ENCODE results near the gene KIRREL3. TPM values are rescaled to one million over a fixed set of nuclear protein-coding genes. Genes with fewer than 3 reads are reported as not detected.

KIRREL3 gene
- polyA plus RNA-seq, 2 of the 4 experiments (the other 2 are of a cell fraction) = 3.0 to 11.0 TPM

- no peak for TF ChIP-seq FOXS1 (CRISPR knock-in tag; IDR thresholded peaks at IDR 0.05)
- TF ChIP-seq, protein P1, sequence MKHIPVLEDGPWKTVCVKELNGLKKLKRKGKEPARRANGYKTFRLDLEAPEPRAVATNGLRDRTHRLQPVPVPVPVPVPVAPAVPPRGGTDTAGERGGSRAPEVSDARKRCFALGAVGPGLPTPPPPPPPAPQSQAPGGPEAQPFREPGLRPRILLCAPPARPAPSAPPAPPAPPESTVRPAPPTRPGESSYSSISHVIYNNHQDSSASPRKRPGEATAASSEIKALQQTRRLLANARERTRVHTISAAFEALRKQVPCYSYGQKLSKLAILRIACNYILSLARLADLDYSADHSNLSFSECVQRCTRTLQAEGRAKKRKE (CRISPR knock-in tag; IDR thresholded peaks at IDR 0.05; ENCODE audit: low read depth) = no peak
- TF ChIP-seq JUNB (IDR thresholded peaks at IDR 0.05) = no peak
- no peak for TF ChIP-seq HES2 (IDR thresholded peaks at IDR 0.05)
- TF ChIP-seq RCOR1 (IDR thresholded peaks at IDR 0.05; ENCODE audit: low read depth, low read length) = no peak
- TF ChIP-seq, protein P2, sequence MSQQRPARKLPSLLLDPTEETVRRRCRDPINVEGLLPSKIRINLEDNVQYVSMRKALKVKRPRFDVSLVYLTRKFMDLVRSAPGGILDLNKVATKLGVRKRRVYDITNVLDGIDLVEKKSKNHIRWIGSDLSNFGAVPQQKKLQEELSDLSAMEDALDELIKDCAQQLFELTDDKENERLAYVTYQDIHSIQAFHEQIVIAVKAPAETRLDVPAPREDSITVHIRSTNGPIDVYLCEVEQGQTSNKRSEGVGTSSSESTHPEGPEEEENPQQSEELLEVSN (IDR thresholded peaks at IDR 0.05; ENCODE audit: borderline replicate concordance, low read depth) = no peak
- no peak for TF ChIP-seq ZC3H11A (IDR thresholded peaks at IDR 0.05)
- TF ChIP-seq, protein P3, sequence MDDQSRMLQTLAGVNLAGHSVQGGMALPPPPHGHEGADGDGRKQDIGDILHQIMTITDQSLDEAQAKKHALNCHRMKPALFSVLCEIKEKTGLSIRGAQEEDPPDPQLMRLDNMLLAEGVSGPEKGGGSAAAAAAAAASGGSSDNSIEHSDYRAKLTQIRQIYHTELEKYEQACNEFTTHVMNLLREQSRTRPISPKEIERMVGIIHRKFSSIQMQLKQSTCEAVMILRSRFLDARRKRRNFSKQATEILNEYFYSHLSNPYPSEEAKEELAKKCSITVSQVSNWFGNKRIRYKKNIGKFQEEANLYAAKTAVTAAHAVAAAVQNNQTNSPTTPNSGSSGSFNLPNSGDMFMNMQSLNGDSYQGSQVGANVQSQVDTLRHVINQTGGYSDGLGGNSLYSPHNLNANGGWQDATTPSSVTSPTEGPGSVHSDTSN (IDR thresholded peaks at IDR 0.05) = no peak
- no peak for TF ChIP-seq BCL3 (IDR thresholded peaks at IDR 0.05)
- TF ChIP-seq TP53 (CRISPR knock-in tag; IDR thresholded peaks at IDR 0.05) = no peak
- TF ChIP-seq, protein P4, sequence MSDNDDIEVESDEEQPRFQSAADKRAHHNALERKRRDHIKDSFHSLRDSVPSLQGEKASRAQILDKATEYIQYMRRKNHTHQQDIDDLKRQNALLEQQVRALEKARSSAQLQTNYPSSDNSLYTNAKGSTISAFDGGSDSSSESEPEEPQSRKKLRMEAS (IDR thresholded peaks at IDR 0.05) = no peak
- TF ChIP-seq ZFP36 (IDR thresholded peaks at IDR 0.05; ENCODE audit: borderline replicate concordance, partially characterized antibody) = no peak
- TF ChIP-seq CBX2 (IDR thresholded peaks at IDR 0.05; ENCODE audit: borderline replicate concordance, low read depth) = no peak
- TF ChIP-seq NFE2L2 (conservative IDR thresholded peaks at IDR 0.05; ENCODE audit: low read length) = no peak
- TF ChIP-seq CHD2 (IDR thresholded peaks at IDR 0.05; ENCODE audit: low read length, partially characterized antibody) = no peak
- TF ChIP-seq RNF2 (IDR thresholded peaks at IDR 0.05; ENCODE audit: borderline replicate concordance, low read depth) = no peak
- no peak for TF ChIP-seq ZSCAN20 (CRISPR knock-in tag; IDR thresholded peaks at IDR 0.05)
- TF ChIP-seq KDM5A (IDR thresholded peaks at IDR 0.05) = no peak
- no peak for TF ChIP-seq KDM1A (IDR thresholded peaks at IDR 0.05; ENCODE audit: low read depth)
- no peak for DNase-seq (ENCODE audit: low read depth in 1 of 2, low spot score in 1 of 2)
- no peaks in the 10 kb centered on the region for H3K9me3 ChIP-seq
- no peak overlapping the region for H3K27ac ChIP-seq
- WGBS (ENCODE audit: missing lambda C conversion rate) = 91% methylated on average over 2 of the region's 2 CpGs
- H3K4me2 ChIP-seq = no peak overlapping the region
- no peaks in the 10 kb centered on the region for H3K4me1 ChIP-seq
- ATAC-seq = no peak
- ChIA-PET CTCF (no interaction called here), POLR2A (no interaction called here)
- no peak overlapping the region for H3K4me3 ChIP-seq
- no peak for FAIRE-seq
Measured at GRCh38 chr11:126904520-126904919, 96.0 kb downstream of the KIRREL3 start.

GRCh38 chr11:126901783-126902182 lies 98.8 kb downstream of the KIRREL3 start:
- ATAC-seq (no peak), DNase-seq (ENCODE audit: low read depth in 1 of 2, low spot score in 1 of 2) (no peak), FAIRE-seq (no peak)
- H3K4me2 ChIP-seq = no peak overlapping the region
- H3K27ac ChIP-seq = no peak overlapping the region
- no peaks in the 10 kb centered on the region for H3K4me1 ChIP-seq
- ChIA-PET CTCF (interaction anchor here (0.8 kb wide), 1 partner anchor 89 kb away, joined by 3 read pairs; no protein-coding TSS in a partner anchor), POLR2A (no interaction called here)
- no peaks in the 10 kb centered on the region for H3K9me3 ChIP-seq
- TF ChIP-seq ZSCAN20 (CRISPR knock-in tag; IDR thresholded peaks at IDR 0.05) = no peak
- TF ChIP-seq MAFK (IDR thresholded peaks at IDR 0.05; ENCODE audit: partially characterized antibody) = no peak
- TF ChIP-seq, protein P1 (CRISPR knock-in tag; IDR thresholded peaks at IDR 0.05; ENCODE audit: low read depth) = no peak
- TF ChIP-seq FOSL2 (IDR thresholded peaks at IDR 0.05) = no peak
- TF ChIP-seq FOSL2 (CRISPR knock-in tag; IDR thresholded peaks at IDR 0.05) = no peak
- no peak for TF ChIP-seq JUNB (IDR thresholded peaks at IDR 0.05)
- TF ChIP-seq RAD21 (conservative IDR thresholded peaks at IDR 0.05 in 1 of 2, IDR thresholded peaks at IDR 0.05 in 1 of 2) = no peak
- TF ChIP-seq HOXB13 (CRISPR knock-in tag; IDR thresholded peaks at IDR 0.05; ENCODE audit: low read depth) = no peak
- no peak for TF ChIP-seq HDAC2 (IDR thresholded peaks at IDR 0.05)
- TF ChIP-seq, protein P4 (IDR thresholded peaks at IDR 0.05) = no peak
- no peak for TF ChIP-seq TP53 (CRISPR knock-in tag; IDR thresholded peaks at IDR 0.05)
- no peak for TF ChIP-seq GATA3 (IDR thresholded peaks at IDR 0.05; ENCODE audit: borderline replicate concordance)
- TF ChIP-seq MYC (IDR thresholded peaks at IDR 0.05; ENCODE audit: borderline replicate concordance, low read length) = no peak
- no peak for TF ChIP-seq BCL3 (IDR thresholded peaks at IDR 0.05)
- TF ChIP-seq EP300 (IDR thresholded peaks at IDR 0.05) = no peak
- 44% methylated on average over 2 of the region's 3 CpGs for WGBS (ENCODE audit: missing lambda C conversion rate)
- no peak overlapping the region for H3K4me3 ChIP-seq

Measured in A549 (cell line).